ENCODE results near the gene ATF3.

Gene ATF3

GRCh38 chr1:212587016-212587887 is 21.3 kb upstream of the ATF3 start:
- no peak for DNase-seq

DNA sequence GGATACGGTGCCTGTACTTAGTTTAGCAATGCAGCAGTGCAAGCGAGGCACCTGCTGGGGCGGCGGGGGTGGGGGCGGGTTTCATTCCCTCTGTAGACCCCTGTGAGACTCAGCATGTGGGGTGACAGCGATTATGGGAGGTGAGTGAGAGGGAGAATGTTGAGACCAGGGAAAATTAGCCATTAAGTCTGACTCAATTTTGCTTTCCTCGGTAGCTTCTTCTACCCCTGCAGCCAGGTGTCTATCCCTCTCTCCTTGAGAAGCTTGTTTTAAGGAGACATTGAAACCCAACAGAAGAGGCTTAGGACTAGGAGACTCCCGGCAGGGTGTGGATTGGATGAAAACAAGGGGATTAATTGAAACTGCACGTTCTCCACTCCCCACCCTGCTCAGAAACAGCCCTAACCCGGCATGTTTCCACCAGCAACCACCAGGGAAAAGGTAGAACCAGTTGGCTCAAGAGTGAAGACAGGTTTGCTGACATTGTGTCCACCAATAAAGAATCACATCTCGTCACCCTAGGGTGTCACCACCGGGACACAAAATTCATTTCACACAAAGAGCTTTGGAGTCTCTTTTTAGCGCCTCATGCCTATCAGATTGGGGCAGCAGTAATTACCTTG is 20.6 kb upstream of the ATF3 start:
- DNase-seq, result no peak

- DNase-seq, result no peak
Observed at GRCh38 chr1:212589446-212589845, 19.1 kb upstream of the ATF3 start.

DNA sequence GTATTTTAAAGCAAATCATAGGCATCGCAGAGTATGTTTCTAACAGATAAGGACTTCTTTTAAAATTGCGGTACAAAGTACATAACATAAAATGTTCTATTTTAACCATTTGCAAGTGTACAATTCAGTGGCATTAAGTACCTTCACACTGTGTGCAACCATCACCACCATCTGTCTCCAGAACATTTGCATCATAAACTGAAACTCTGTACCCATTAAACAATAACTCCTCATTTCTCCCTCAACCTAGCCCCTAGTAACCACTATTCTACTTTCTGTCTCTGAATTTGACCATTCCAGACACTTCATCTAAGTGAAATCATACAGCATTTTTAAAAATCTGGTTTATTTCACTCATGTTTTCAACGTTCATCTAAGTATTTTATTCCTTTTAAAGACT is 16.6 kb upstream of the ATF3 start:
- DNase-seq, result no peak

- DNase-seq, result no peak
Observed at GRCh38 chr1:212593821-212594251, 14.7 kb upstream of the ATF3 start.

DNA sequence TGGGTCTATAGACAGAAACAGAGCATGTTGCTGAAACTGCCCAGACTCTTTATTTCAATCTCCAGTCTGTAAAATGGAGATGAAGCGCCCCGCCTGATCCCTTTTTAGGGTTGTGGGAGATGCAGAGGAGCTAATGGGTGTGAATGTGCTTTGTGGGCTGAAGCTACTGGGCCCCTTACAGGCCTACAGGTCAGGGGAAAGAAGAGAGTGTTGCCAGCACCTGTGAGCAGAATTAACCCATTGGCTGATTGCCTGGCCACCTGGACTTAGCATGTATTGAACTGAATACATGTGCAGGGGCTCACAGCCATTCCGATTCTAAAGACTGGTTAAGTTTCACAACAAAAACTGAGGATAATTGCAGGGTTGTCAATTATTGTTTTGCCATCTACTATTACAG is 13.9 kb upstream of the ATF3 start:
- no peak for DNase-seq

GRCh38 chr1:212595229-212595628 is 13.3 kb upstream of the ATF3 start:
- DNase-seq, result no peak

GRCh38 chr1:212595787-212596714 is 12.5 kb upstream of the ATF3 start:
- DNase-seq, result peak; percentile 30

DNA sequence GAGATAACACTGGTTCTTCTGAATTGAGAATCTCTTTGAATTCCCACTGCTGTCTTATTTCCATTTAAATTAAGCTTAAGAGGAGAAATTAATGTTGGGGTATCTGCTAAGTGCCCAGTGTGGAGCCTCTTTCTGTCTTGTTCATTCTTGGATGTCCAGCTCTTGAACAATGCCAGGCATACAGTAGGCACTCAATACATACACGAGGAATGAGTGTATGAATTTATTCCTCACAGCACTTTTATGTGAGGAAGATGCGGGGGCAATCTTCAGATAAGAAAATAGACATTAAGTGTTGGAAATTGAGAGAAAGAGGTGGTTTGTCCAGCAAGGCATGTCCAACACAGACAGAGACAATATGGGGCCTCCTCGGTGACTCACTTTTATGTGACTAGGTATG is 11.8 kb upstream of the ATF3 start:
- DNase-seq, result no peak

DNA sequence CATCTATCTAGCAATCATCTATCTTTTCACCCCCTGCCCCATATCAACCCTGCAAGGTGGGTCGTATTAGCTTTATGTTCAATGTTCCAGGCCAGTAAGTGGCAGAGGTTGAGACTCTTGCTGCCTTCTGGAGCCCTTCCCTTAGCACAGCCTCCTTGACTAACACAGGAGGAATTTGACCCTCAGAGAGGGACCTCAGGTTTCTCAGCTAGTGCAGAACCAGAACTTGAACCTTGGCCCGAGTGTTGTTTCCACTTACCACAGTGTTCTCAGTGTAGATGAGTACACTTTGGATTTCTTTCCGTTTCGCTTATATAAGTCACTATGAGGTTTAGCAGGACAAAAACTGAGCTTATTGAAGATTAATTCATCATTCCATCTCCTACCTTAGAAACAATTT is 11.1 kb upstream of the ATF3 start:
- DNase-seq, result no peak

DNA sequence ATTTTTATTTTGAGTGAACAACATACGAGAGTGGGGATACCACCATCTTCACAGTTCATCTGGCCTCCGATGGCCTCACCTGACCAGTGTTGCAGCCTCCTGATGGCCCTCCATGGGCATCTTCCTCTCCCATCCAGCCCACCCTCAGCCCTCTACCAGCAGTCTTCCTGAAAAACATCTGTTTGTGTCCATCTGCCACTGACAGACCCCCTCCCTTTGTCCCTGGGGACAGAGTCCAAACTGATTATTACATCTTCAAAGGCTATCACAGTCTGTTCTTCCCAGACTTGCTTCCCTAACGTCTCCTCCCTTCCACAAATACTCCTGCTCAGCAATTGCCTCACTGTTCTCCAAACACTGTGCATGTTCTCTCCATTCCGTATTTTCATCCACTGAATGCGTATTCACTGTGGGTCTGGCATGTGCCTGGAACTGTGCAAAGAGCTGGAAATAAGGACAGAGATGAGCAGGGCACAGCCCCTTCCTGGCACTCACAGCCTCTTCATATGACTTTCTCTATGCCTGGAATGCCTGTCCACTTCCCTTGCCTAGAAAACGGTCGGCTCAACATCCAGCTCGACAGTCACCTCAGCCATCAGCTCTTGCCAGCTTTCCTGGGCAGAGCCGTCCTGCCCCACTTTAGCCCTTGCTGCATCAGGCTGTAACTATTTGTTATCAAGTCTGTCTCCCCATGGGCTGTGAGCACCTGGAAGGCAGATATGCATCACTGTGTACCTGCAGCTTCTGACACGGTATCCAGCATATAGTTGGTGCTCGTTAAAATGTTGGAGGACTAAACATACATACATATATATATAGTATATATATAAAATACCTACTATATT is 8.3 kb upstream of the ATF3 start:
- DNase-seq, result no peak

DNA sequence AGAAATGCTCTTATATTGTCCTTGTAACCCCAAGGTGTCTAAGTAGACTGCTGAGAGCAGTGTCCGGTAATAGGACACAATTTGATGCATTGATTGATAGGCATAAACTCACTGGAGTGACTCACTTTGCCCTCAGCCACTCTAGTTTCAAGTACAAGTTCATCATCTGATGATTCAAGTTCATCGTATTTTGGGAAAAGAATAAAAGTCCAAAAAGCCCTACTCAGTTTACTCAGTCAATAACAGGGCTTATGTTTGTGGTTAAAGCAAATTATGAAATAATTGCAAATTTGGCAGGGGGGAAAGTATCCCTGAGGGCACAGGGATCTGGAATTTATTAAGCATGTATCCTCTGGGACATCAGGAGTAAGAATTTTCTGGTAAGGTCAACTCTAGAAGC is 7.6 kb upstream of the ATF3 start:
- no peak for DNase-seq

- no peak for DNase-seq
Observed at GRCh38 chr1:212601524-212601923, 7.0 kb upstream of the ATF3 start.

GRCh38 chr1:212605441-212606394 is 2.8 kb upstream of the ATF3 start:
- no peak for DNase-seq

- peak; percentile 52 for DNase-seq
Observed at GRCh38 chr1:212606395-212607205, 2.0 kb upstream of the ATF3 start.

GRCh38 chr1:212607206-212607912 is 1.2 kb upstream of the ATF3 start:
- no peak for DNase-seq

GRCh38 chr1:212607913-212608391 is 609 bp upstream of the ATF3 start:
- peak; percentile 26 for DNase-seq

DNA sequence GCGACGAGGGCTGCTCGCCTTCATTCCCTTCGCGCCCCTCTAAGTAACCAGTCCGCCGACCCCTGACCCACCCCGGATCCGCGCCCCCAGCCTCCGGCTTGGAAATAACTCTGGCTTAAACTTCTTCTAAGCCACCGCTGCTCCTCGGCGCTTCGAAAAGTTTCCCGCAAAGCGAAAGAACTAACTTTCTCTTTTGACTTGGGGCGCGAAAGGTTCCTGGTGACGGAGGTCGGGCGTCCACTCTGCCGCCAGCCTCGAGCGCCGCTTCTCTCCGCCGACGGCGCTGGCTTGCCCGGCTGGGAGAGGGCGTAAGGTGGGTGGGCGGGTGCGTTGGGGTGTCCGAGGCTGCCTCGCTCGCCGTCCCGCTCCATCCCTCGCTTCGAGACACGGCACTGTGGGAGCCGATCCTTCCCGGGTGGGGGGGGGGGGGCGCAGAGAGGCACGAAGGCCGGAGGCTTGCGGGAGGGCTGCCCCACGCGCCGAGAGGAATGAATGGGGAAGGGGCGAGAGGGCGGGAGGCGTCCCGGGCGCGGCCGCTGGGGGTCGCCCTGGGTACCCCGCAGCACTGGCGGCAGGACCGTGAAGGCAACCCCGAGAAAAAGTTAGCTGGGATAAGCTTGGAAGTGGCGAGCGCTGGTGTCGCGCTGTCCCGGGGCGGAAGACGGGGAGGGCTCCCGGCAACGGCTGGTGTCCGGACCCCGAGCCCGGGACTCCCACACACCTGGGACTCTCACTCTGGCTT is 569 bp downstream of the ATF3 start:
- DNase-seq, result peak; percentile 50
